M059J (cell line): ENCODE results near the gene MRPS17. TPM values are rescaled to one million over a fixed set of nuclear protein-coding genes. Genes with fewer than 3 reads are reported as not detected.
"Not testable (repeated sequence)": the region's sequence is repeated elsewhere in the genome, so short reads cannot be mapped to it uniquely, and the experiment has no call there.

Source experiments
- DNase-seq: peaks from one replicate; pipeline ENCODE4 v3.0.0-alpha.2; 2012; ENCODE audit warnings: low read depth
- total RNA-seq: library from RNA; depleted of rRNA; stranded (reverse); fragments of >200 nt; shearing (Covaris generic); gene quantifications from 2 replicates; pipeline ENCODE4 v1.2.3, GENCODE V29; 2014; rRNA removed

MRPS17 gene
- total RNA-seq = 15.9 and 20.3 TPM in 2 replicates

DNA sequence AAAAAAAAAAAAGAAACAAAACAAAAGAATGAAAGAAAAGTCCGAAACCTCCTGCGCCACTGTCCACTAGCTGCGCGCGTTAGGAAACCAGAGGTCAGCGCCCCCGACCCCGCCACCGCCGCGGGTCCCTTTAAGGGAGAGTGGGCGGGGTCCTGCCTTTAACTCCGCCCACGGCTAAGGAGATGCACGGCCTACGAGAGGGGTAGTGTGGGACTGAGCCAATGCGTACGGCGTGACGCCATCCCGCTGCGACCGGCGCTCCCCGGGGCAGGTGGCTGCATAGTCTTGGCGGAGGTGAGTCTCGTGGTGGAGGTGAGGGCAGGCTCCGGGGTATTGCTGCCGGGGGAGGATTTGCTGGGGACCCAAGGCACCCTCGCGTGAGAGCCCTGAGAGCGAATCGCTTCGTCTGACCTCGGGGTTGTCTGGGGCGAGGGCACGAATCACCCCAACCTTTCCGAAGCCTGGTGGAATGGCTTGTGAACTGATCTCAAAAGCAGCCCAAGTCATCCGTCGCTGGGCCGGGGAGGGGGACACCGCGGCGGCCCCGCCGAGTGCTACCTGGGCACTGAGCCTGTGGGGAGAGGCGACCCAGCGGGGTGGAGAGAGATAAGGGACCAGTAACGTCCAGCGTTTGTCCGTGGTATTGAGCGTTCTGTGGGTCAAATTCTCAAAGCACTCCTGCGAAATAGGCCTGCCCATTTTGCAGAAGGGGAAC is at the start of gene MRPS17:
Gene MRPS17, plus strand, starts transcription at position 241 of the 715 bp plus-strand sequence. CDS start 1,319 bp downstream, outside the sequence.
- DNase-seq = peak; percentile 86

GRCh38 chr7:55903985-55904759 is 47.5 kb upstream of the MRPS17 start:
- no peak for DNase-seq

- DNase-seq = peak; percentile 4
Measured at GRCh38 chr7:55912748-55913158, 38.9 kb upstream of the MRPS17 start.

GRCh38 chr7:55917771-55918170 is 33.9 kb upstream of the MRPS17 start:
- DNase-seq = no peak

GRCh38 chr7:55928006-55928767 is 23.5 kb upstream of the MRPS17 start:
- no peak for DNase-seq

DNA sequence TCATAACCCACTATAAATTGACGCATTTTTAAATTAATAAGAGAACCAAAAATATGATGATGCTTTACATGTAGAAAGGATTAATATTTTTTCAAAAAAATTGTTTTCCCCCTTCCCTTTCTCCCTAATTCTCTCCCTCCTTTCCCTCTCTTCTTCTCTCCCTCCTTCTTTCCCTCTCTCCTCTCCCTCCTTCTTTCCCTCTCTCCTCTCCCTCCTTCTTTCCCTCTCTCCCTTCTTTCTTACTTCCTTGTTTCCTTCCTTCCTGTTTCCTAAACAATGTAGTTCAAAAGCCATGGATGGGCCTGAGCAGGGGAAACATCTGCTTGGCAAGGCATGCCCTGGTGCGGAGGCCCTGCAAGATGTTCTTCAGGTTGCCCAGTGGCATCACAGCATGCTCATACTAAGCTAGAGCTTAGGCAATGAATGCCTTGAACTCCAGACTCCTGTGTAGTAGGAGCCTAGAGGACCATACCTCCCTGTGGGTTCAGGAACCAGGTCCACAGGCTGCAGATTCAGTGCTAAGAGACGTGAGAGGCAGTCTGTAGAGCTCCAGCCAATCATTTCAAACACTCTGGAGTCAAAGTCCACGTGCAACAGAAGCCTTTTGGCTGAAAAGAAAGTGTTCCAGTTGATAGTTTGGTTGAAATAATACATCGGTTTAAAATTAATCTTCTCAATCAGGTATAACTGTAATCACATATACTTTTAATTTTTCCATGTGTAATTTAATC is 20.1 kb upstream of the MRPS17 start:
- no peak for DNase-seq

DNA sequence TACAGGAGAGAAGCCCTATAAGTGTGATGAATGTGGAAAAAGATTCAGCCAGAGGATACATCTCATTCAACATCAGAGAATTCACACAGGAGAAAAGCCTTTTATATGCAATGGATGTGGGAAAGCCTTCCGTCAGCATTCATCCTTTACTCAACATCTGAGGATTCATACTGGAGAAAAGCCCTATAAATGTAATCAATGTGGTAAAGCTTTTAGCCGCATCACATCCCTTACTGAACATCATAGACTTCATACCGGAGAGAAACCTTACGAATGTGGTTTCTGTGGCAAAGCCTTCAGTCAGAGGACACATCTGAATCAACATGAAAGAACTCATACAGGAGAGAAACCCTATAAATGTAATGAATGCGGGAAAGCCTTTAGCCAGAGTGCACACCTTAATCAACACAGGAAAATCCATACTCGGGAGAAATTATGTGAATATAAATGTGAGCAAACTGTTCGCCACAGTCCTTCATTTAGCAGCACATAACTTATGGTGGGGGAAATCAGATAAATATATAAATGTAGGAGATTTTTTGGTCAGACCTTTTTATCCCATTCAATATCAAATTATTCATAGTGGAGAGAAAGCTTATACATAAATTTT is 12.1 kb upstream of the MRPS17 start:
- DNase-seq = no peak

DNA sequence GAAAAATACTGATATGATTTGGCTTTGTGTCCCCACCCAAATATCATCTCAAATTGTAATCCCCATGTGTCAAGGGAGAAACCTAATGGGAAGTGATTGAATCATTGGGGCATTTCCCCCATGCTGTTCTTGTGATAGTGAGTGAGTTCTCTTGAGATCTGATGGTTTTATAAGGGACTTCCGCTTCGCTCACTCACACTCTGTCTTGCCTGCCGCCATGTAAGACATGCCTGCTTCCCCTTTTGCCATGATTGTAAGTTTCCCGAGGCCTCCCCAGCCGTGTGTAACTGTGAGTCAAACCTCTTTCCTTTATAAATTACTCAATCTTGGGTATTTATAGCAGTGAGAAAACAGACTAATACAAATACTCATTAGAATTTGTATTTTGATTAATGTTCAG is 5.1 kb upstream of the MRPS17 start:
- no peak for DNase-seq

DNA sequence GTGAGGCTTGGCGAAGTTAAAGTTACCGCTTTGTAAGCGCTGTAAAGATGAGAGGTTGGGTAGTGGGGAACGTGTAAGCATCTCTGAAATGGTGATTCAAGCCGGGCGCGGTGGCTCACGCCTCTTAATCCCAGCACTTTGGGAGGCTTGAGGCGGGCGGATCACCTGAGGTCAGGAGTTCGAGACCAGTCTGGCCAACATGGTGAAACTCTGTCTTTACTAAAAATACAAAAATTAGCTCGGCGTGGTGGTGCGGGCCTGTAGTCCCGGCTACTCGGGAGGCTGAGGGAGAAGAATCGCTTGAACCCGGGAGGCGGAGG is 635 bp downstream of the MRPS17 start:
- not testable (repeated sequence) for DNase-seq

GRCh38 chr7:55953707-55954475 is 2.2 kb downstream of the MRPS17 start:
- no peak for DNase-seq

- DNase-seq = no peak
Measured at GRCh38 chr7:55957190-55957589, 5.5 kb downstream of the MRPS17 start.

GRCh38 chr7:55962014-55962413 is 10.3 kb downstream of the MRPS17 start:
- DNase-seq = peak; percentile 43

DNA sequence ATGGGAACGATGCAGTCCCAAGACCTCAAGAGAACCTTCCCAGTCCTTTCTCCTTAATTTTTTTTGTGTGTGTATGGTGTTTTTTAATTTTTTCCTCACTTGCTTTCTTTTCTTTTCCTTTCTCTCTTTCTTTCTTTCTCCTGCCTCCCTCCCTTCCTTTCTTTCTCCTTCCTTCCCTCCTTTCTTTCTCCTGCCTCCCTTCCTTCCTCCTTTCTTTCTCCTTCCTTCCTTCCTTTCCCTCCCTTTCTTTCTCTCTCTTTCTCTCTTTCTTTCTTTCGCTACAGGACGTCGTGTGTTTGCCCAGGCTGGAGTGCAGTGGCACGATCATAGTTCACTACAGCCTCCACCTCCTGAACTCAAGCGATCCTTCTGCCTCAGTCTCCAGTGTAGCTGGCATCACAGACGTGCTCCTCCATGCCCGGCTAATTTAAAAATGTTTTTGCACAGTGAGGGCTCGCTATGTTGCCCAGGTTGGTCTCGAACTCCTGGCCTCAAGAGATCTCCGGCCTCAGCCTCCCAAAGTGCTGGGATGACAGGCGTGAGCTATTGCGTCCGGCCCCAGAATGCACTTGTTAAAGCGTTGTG is 12.0 kb downstream of the MRPS17 start:
- DNase-seq = no peak

- DNase-seq = peak; percentile 65
Measured at GRCh38 chr7:55964261-55965099, 12.8 kb downstream of the MRPS17 start, which contains the start of gene NIPSNAP2. Gene NIPSNAP2, plus strand, starts transcription at chr7:55964585. Its CDS starts 25 bp downstream, at chr7:55964610.

DNA sequence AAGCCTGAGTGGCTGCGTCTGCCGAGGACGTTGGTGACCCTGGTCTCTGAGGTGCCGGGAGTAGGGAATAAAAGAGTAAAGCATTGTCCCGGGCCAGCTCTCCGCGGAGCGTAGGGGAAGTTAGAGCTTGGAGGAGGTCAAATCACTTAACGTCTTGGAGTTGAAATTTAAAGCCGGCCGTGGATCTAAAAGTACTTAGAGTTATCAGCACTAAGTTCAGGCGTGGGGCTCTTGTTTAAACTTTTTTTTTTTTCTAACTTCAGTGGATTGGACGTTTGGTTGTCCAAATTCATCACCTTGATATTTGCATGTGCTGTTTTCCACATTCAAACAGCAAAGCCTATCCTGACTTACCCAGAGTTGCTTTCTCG is 13.4 kb downstream of the MRPS17 start:
- no peak for DNase-seq

GRCh38 chr7:55965805-55966421 is 14.2 kb downstream of the MRPS17 start:
- no peak for DNase-seq

GRCh38 chr7:55966851-55967250 is 15.2 kb downstream of the MRPS17 start:
- no peak for DNase-seq

DNA sequence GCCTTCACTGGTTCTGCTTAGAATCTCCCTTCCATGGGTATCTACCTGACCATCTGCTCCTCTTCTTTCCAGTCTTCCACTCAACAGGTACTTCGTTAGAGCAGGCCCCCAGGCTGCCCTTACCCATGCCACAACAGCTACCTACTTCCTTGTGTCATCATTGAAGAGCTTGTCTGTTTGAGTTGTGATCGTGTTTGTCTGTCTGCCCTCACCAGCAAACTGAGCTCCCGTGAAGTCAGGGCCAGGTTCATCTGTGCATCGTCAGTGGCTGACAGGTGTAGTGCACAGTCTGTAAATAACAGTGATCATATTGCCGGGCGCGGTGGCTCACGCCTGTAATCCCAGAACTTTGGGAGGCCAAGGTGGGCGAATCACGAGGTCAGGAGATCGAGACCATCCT is 17.7 kb downstream of the MRPS17 start:
- DNase-seq = no peak

DNA sequence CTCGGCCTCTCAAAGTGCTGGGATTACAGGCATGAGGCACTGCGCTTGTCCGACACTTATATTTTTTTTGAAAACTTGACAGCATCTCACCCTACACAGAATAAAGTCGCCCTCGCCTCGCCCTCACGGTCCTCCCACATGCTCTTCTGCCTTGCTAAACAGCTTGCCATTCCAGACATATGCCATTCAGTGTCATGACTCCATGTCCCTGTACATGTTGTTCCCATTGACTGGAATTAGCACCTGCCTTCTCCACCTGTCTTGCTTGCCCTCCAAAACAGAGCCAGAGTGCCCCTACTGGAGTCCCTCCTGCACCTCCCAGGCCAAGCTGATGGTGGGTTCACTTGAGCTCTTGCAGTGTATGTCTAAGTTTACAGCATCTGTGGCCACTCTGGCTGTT is 18.9 kb downstream of the MRPS17 start:
- DNase-seq = no peak
